Gastroesophageal sphincter (tissue), 4 donors: Measurements from ENCODE around the gene KAZN. TPM values are rescaled to one million over a fixed set of nuclear protein-coding genes. Genes with fewer than 3 reads are reported as not detected.

Experiments used
- ATAC-seq: fragments of 150-250 bp; one replicate; pipeline ENCODE4 v1.9.1; 2016; ENCODE audit warnings: mild to moderate bottlenecking, moderate library complexity
- H3K27ac ChIP-seq, 4 donors: fragments of 200-600 bp; sonication (generic) in 3 of 4; 1 replicate in 3 of 4; 2 replicates in 1 of 4; pipeline ENCODE4 v1.5.1; 2016 to 2019
- H3K27me3 ChIP-seq: fragments of 200-600 bp; sonication (generic); one replicate; pipeline ENCODE4 v1.5.1; 2019
- H3K36me3 ChIP-seq, 2 donors: fragments of 200-600 bp; sonication (generic); one replicate each; pipeline ENCODE4 v1.5.1; 2019; ENCODE audit warnings: control low read depth in 1 of 2
- H3K4me1 ChIP-seq, 3 donors: fragments of 200-600 bp; sonication (generic); 1 replicate in 2 of 3; 2 replicates in 1 of 3; pipeline ENCODE4 v1.5.1; 2016 to 2019; ENCODE audit warnings: control low read depth in 2 of 3
- H3K4me3 ChIP-seq, 2 donors: fragments of 200-600 bp; sonication (generic); one replicate each; pipeline ENCODE4 v1.5.1; 2019; ENCODE audit warnings: mild to moderate bottlenecking in 1 of 2, moderate library complexity in 1 of 2
- H3K9me3 ChIP-seq, 3 donors: fragments of 200-600 bp; sonication (generic); one replicate each; pipeline ENCODE4 v1.5.1; 2017 to 2019; ENCODE audit warnings: control low read depth in 2 of 3
- EP300 ChIP-seq: sonication (generic); formaldehyde crosslinking; IDR thresholded peaks from one replicate; pipeline ENCODE4 v1.6.1; 2017; ENCODE audit warnings: antibody characterized with exemption, mild to moderate bottlenecking
- POLR2A ChIP-seq, 2 donors: fragments of 450-650 bp; IDR thresholded peaks; one replicate each; pipeline ENCODE4 v1.6.1; 2017; ENCODE audit warnings: antibody characterized with exemption in 2 of 2, mild to moderate bottlenecking in 2 of 2, moderate library complexity in 1 of 2
- POLR2AphosphoS5 ChIP-seq: sonication (generic); formaldehyde crosslinking; IDR thresholded peaks from one replicate; pipeline ENCODE4 v1.6.1; 2017; ENCODE audit warnings: antibody characterized with exemption
- WGBS, 2 donors: methylation state at CpG; one replicate each; pipeline ENCODE4 v1.1.5; 2018; ENCODE audit warnings: low coverage in 1 of 2; 5-methylcytosine and 5-hydroxymethylcytosine counted together
- total RNA-seq, 4 donors: library from RNA; depleted of rRNA; stranded (reverse); fragments of >200 nt; gene quantifications; one replicate each; pipeline ENCODE4 v1.1.0, GENCODE V29; 2016
- TF ChIP-seq, protein P1 (sequence below), 4 experiments: fragments of 200-600 bp in 2 of 4; fragments of 450-650 bp in 2 of 4; sonication (generic) in 1 of 4; IDR thresholded peaks; one replicate each; pipeline ENCODE4 v1.5.1; 2017 to 2019; ENCODE audit warnings: antibody characterized with exemption in 4 of 4, mild to moderate bottlenecking in 2 of 4, moderate library complexity in 2 of 4

The KAZN gene
- total RNA-seq, 4 donors from 2014 or later, result 6.5 to 16.6 (median 11.5) TPM

DNA sequence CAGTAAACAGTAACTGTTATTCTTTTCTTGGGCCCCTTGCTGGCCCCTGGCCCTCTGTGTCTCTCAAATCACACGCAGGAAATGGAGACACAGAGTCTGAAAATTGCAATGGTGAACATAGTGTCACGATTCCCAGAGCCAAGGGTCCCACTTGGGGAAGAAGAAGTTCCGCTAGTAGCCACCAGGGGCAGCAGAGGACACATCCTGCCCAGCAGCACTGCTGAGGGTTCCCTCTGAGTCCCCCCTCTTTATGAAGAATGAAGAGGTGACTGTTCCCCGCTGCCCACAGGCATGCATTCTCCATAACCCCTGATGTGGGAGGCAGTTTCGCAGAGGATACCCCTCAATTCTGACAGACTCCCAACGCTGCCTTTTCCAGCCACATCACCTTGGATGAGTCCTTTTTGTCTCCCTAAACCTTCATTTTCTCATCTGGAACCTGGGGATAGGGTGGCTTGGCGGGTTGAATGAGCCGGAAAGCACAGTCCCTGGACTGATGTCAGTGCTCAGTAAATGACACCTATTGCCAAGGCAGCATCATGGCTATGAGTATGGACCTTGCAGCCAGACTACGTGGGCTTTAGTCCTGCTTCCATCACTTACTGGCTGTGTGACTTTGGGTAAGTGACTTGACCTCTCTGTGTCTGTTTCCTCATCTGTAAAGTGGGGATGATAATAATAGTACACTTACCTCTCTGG lies 317.0 kb downstream of the KAZN start:
- ATAC-seq, result no peak
- no peak overlapping the region for H3K4me3 ChIP-seq
- no peak for TF ChIP-seq POLR2AphosphoS5
- TF ChIP-seq, protein P1, sequence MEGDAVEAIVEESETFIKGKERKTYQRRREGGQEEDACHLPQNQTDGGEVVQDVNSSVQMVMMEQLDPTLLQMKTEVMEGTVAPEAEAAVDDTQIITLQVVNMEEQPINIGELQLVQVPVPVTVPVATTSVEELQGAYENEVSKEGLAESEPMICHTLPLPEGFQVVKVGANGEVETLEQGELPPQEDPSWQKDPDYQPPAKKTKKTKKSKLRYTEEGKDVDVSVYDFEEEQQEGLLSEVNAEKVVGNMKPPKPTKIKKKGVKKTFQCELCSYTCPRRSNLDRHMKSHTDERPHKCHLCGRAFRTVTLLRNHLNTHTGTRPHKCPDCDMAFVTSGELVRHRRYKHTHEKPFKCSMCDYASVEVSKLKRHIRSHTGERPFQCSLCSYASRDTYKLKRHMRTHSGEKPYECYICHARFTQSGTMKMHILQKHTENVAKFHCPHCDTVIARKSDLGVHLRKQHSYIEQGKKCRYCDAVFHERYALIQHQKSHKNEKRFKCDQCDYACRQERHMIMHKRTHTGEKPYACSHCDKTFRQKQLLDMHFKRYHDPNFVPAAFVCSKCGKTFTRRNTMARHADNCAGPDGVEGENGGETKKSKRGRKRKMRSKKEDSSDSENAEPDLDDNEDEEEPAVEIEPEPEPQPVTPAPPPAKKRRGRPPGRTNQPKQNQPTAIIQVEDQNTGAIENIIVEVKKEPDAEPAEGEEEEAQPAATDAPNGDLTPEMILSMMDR (IDR thresholded peaks at IDR 0.05), result peak in 3 of 4 experiments; percentile 68 to 93 (median 76)

DNA sequence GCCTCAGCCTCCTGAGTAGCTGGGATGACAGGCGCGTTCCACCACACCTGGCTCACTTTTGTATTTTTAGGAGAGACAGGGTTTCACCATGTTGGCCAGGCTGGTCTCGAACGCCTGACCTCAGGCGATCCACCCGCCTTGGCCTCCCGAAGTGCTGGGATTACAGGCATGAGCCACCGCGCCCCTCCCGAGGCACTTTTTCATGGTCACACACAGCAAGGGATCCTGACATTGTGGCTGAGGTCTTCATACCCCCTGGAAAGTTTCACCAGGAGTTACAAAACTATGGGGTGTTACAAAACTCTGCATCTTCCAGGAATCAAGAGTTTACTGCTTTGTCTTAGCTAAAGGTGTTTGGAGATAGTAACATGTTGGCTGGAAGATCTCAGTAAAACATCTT lies 320.8 kb downstream of the KAZN start:
- no peak overlapping the region for H3K27ac ChIP-seq
- H3K4me3 ChIP-seq, result no peak overlapping the region
- no peaks in the 10 kb centered on the region for H3K9me3 ChIP-seq
- 94% methylated on average over 2 of the region's 10 CpGs; no CpG with 5 or more reads in 1 of the 2 donors for WGBS, 2 donors
- H3K4me1 ChIP-seq, result peaks cover 0 to 8% (median 0%) of the 10 kb centered on the region in 3 donors
- no peaks in the 10 kb centered on the region for H3K27me3 ChIP-seq
- H3K36me3 ChIP-seq, result no peaks in the 10 kb centered on the region
- TF ChIP-seq POLR2A (IDR thresholded peaks at IDR 0.05) (no peak), EP300 (no peak), POLR2AphosphoS5 (no peak)
- TF ChIP-seq, protein P1 (IDR thresholded peaks at IDR 0.05), result no peak
- ATAC-seq, result no peak

More for the DNA sequence above, 317.0 kb downstream of the KAZN start:
- no peaks in the 10 kb centered on the region for H3K9me3 ChIP-seq
- WGBS, 2 donors, result 44 to 51% methylated on average over 5 to 8 of the region's 9 CpGs
- H3K27ac ChIP-seq, result no peak overlapping the region
- peaks cover 0 to 9% (median 6%) of the 10 kb centered on the region in 3 donors for H3K4me1 ChIP-seq
- H3K27me3 ChIP-seq, result no peaks in the 10 kb centered on the region
- H3K36me3 ChIP-seq, result no peaks in the 10 kb centered on the region

DNA sequence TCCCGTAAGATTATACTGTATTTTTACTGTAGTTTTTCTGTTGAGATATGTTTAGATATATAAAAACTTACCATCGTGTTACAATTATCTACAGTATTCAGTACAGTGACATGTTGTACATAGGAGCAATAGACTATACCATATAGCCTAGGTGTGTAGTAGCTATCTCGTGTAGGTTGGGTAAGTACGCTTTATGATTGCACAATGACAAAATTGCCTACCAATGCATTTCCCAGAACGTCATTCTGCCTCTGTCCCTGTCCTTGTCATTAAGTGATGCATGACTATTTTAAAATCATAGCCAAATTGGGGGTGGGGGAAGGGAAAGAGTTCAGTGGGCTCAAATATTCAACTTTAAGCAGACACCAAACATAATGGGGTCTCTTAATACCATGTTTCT lies 321.3 kb downstream of the KAZN start:
- ATAC-seq, result no peak
- Histone ChIP-seq H3K9me3 (no peaks in the 10 kb centered on the region), H3K27me3 (no peaks in the 10 kb centered on the region), H3K27ac (no peak overlapping the region), H3K4me1 (peaks cover 0 to 10% (median 1%) of the 10 kb centered on the region in 3 donors), H3K36me3 (no peaks in the 10 kb centered on the region), H3K4me3 (no peak overlapping the region)
- WGBS, 2 donors, result 65 to 73% methylated on average over 4 to 5 of the region's 5 CpGs
- no peak for TF ChIP-seq POLR2A (IDR thresholded peaks at IDR 0.05)
- TF ChIP-seq POLR2AphosphoS5, result no peak
- TF ChIP-seq, protein P1 (IDR thresholded peaks at IDR 0.05), result no peak
- no peak for TF ChIP-seq EP300

DNA sequence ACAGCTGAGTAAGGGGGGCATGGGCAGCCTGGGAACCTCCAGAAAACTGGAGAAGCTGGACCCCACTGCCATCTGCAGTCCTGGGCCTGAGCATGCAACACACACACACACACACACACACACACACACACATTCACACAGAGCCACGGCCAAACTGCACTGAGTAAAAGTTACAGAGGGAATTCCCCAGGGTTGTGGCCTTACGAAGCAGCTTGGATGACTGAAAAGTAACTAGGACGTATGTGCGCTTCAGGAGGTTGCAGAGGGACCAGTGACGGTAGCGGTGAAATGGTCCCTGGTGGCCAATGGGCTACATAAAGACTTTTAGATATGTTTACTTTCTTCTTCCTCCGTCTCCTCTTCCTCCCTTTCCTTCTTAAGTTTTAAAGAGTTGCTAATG lies 322.6 kb downstream of the KAZN start:
- ATAC-seq, result no peak
- Histone ChIP-seq H3K36me3 (no peaks in the 10 kb centered on the region), H3K4me3 (no peak overlapping the region), H3K27ac (no peak overlapping the region), H3K27me3 (no peaks in the 10 kb centered on the region), H3K9me3 (no peaks in the 10 kb centered on the region), H3K4me1 (peaks cover 0 to 23% (median 11%) of the 10 kb centered on the region in 3 donors)
- TF ChIP-seq POLR2AphosphoS5 (no peak), POLR2A (IDR thresholded peaks at IDR 0.05) (no peak), EP300 (no peak)
- TF ChIP-seq, protein P1 (IDR thresholded peaks at IDR 0.05), result no peak
- WGBS, 2 donors, result 43 to 83% methylated on average over 1 to 5 of the region's 7 CpGs
